ENCODE data around the gene TMEM218.
A peak's percentile ranks its signal among the peaks of the same experiment; 100 is the strongest.

The TMEM218 gene

GRCh38 chr11:125129316-125129993, 18.0 kb upstream of the TMEM218 start:
- DNase-seq (ENCODE audit: low spot score), result no peak
- FAIRE-seq, result no peak

GRCh38 chr11:125128450-125128849, 17.0 kb upstream of the TMEM218 start:
- FAIRE-seq (no peak), DNase-seq (ENCODE audit: low spot score) (no peak)

DNA sequence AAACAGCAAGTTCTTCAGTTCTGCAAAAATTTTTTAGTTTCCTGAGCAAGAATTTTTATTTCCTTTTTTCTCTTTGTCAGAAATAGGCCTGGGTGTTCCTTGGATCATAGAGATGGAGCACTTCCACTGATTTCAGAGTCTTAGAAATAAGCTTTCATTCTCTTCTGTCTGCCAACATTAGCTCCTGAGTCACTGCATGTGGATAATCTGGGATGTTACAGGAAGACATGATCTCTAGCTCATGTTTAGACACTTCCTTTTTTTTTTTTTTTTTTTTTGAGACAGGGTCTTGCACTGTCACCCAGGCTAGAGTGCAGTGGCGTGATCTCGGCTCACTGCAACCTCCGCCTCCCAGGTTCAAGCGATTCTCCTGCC, 13.2 kb upstream of the TMEM218 start:
- DNase-seq (ENCODE audit: low spot score) (no peak), FAIRE-seq (no peak)

GRCh38 chr11:125123947-125124617, 12.7 kb upstream of the TMEM218 start:
- DNase-seq (ENCODE audit: low spot score), result peak; percentile 30

GRCh38 chr11:125123194-125123946, 11.9 kb upstream of the TMEM218 start:
- no peak for FAIRE-seq
- no peak for DNase-seq (ENCODE audit: low spot score)

More at GRCh38 chr11:125123947-125124617, 12.7 kb upstream of the TMEM218 start:
- no peak for FAIRE-seq

- no peak for FAIRE-seq
Measured at GRCh38 chr11:125117429-125117828, 6.0 kb upstream of the TMEM218 start.

DNA sequence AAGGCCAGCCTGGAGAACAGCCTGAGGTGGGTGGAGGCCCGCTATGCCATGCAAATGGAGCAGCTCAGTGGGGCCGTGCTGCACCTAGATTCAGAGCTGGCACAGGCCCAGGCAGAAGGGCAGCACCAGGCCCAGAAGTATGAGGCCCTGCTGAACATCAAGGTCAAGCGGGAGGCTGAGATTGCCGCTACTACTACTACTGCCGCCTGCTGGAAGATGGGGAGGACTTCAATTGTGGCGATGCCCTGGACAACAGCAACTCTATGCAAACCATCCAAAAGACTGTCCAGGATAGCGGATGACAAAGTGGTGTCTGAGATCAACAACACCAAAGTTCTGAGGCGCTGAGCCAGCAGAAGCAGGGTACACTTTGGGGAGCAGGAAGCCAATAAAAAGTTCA, 3.1 kb upstream of the TMEM218 start:
- DNase-seq (ENCODE audit: low spot score) (no peak), FAIRE-seq (no peak)

More at GRCh38 chr11:125117429-125117828, 6.0 kb upstream of the TMEM218 start:
- DNase-seq (ENCODE audit: low spot score), result no peak

DNA sequence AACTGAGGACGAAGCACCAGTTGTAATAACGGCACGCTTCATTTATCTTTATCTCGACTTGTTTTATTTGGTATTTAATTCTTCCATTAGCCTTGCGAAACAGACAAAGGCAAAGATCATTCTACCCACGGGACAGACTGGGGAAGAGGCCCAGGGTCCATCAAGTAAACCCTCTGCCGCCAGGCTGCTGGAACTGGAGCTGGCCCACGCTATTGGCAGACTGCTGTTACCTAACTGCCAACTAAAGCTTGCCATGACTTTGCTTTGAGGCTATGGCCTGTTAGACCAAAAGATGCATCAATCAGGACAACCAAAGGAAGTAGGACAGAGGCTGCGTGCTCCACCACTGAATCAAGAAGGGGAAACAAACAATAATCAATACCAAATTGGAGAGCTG, 780 bp upstream of the TMEM218 start:
- FAIRE-seq (no peak), DNase-seq (ENCODE audit: low spot score) (no peak)

DNA sequence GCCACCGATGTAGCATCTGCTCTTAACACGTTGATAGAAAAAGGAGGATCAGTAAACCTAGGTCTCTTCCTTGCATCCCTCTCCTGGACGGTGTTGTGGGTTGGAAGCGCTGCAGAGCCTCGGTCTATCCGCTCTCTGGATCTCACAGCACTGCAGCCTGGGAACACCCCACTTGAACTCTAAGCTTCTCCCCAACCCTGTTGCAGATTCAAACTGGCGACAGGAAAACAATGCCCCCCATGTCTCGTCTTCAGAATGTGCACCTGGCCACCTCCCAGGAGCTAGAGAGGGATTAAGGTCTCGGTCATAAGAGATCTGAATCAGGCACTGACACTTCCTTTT, 454 bp downstream of the TMEM218 start:
- DNase-seq (ENCODE audit: low spot score) (no peak), FAIRE-seq (no peak)

DNA sequence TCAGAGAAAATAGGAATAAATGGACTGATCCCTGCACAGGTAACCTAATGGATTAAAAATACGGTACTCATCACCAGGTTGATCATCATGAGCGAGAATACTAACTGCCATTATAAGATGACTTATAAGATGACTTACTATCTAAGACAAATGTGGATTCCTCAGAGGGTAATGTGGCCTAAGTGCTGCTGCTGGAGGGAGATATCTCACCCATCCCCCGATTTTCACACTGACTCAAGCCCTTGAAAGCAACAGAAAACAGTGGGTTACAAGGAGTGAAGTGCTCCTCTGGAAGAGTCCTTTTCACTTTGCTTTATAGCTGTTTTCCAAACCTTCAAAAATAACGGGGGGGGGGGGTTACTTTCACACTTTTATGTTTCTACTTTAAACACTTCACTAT, 920 bp downstream of the TMEM218 start:
- DNase-seq (ENCODE audit: low spot score), result no peak
- no peak for FAIRE-seq

DNA sequence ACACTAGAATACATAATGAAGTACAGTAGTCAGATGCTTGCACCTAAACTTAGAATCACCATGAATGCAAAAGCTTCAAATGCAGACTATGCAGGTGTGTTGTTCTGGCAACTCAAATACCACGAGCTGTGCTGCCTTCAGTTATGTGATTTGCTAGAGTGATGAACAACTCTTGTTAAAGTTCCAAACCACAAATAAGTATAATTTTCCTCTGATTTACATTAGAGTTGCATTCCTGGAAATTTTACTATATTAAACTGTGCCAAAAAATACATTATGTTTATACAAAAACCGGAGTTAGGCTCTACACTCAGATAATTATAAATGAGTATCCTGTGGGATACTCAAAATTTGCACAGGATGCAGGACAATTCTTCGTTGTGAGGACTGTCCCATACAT, 3.0 kb downstream of the TMEM218 start:
- FAIRE-seq, result no peak
- no peak for DNase-seq (ENCODE audit: low spot score)

DNA sequence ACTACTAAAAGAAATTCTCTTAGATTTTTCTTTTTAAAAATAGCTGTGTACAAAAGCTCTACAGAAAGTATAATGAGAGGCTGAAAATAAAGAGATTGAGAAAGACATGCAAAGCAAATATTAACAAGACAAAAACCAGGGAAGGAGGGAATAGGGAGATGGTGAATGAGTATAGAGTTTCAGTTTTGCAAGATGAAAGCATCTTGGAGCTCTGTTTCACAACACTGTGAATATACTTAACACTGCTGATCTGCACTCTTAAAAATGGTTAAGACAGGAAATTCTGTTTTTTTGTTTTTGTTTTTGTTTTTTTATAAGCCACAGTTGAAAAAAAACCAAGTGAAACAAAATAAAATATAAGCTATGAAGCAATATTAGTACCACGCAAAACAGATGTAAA, 5.5 kb downstream of the TMEM218 start:
- FAIRE-seq (no peak), DNase-seq (ENCODE audit: low spot score) (no peak)

DNA sequence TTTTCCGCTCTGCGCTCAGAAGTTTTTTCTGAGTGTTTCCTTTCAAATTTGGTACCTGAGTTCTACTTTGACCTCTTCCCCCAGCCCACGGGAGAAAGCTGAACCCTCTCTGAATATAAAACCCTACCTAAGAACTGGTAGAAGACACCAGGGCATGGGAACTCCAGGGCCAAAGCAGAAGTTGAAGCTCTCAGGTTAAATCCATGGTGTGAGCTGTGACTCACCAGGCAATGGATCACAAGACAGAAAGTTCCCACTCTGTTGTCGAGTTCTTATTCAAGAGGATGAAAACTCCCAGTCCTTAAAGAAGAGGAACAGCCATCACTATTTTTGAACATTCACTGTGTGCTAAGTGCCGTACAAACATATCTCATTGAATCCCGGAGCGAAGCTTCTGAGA, 8.9 kb downstream of the TMEM218 start:
- FAIRE-seq, result no peak
- DNase-seq (ENCODE audit: low spot score), result no peak

- FAIRE-seq (no peak), DNase-seq (ENCODE audit: low spot score) (no peak)
Measured at GRCh38 chr11:125102025-125102424, 9.4 kb downstream of the TMEM218 start.

- no peak for DNase-seq (ENCODE audit: low spot score)
- FAIRE-seq, result no peak
Measured at GRCh38 chr11:125101596-125101995, 9.8 kb downstream of the TMEM218 start.

DNA sequence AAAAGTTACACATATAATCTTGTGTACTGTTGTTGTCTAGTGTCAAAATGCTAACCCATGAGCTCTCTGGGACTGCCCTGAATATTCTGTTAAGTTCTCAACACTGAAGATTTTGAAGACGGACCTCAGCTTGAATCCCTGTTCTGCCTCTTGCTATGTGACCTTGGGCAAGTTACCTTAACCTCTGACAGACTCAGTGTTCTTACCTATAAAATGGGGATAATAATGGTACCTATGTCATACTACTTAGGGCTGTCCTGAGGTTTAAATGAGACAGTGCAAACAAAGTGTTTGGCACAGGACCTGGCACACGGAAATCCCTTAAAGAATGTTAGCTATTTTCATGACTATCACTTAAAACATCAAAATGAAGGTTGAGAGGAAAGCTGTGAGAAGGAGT, 11.3 kb downstream of the TMEM218 start:
- FAIRE-seq (no peak), DNase-seq (ENCODE audit: low spot score) (no peak)

DNA sequence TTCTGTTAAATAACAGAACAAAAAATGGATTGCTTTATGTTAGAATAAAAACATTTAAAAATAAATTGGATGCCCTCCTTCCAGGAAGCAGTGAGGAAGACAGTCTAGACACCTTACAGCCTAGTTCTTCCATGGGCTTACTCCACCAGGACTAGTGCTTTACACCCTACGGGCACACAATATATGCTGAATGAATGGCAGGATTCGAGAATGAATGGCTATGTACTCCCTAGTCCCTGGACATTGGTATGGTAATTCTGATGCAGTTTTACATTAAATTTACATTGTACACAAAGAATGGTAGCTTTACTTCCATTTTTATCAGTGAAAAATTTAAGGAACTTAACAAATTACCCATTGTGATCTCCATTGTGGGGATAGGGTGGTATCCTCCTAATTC, 16.7 kb downstream of the TMEM218 start:
- DNase-seq (ENCODE audit: low spot score) (no peak), FAIRE-seq (no peak)

DNA sequence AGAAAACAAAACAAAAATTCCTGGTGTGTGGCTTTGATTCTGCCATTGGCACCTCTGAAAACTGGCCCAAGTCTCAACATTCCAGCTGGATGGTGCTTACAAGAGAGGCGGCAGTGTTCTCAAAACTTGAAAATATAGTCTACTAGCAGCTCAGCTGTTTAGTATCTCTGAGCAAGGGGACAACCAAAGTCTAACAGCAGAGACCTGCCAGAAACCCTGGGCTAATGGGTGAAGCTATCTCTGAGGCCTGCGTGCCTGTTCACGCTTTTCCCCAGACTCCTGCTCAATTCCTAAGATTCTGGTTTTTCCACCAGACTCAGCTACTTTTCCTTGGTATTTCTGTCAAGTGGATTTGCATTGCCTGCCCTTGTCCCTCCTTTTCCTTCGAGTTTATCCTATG, 17.9 kb downstream of the TMEM218 start:
- no peak for FAIRE-seq
- DNase-seq (ENCODE audit: low spot score), result no peak

GRCh38 chr11:125092669-125093068, 18.8 kb downstream of the TMEM218 start:
- no peak for DNase-seq (ENCODE audit: low spot score)
- FAIRE-seq, result no peak

DNA sequence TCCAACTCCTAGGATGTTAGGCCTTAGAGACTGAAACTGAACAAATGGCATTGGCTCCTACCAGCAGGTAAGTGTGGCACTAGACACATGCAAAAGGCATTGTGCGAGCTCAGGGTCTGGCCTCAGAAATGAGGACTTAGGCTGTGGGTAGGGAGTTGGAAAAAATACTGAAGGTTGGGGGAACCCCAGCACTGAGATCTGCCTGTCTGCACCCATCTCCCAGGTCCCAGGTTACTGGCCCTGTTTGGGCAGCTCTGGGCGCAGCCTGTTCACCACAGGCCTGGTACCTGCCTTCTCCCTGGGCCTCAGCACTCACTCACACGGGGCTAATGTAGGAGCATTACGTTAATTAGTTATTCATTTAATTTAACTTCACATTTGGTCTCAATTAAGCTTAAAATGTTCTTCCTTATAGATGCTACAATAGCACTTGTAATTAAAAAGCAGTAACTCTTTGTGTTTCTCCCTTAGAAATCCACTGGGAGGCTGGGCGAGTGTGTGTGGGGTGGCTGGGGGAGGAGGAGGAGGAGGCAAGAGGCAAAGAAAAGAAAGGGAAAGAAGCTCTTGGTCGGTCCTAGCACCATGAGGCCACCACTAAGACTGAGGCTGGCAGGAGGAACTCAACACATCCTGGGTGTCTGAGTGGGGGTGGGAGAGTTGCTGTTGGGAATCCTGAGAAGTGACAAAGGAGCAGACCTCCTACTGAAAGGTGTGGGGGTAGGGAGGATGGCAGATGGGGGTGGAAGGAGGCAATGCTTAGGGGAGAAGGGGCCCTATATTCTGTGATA, 19.4 kb downstream of the TMEM218 start:
- DNase-seq (ENCODE audit: low spot score) (no peak), FAIRE-seq (no peak)

DNA sequence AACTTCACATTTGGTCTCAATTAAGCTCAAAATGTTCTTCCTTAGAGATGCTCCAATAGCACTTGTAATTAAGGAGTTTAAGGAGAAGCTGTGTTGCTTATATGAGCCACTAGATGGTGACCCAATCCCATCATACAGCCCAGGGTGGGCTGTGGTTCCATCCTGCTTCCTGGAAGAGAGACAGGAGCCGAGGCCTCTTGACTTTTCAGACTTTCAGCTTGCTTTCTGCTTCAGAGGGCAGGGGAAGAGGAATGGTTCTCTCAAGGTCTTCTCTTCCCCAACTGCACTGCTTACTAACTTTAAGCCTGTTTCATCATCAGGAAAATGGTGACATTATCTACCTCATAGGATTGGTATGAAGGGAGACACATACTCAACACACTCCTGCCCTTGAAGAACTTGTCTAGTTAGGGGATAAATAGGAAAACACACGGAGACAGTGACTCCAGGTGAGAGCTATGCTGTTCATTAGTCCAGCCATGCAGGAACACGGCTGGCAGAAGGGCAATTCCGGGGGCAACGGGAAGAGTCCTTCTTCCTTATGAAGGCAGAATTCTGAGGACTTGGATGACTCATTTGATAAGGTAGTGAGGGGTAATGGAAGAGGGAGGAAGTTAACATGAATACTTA, 20.1 kb downstream of the TMEM218 start:
- FAIRE-seq (peak; percentile 4), DNase-seq (ENCODE audit: low spot score) (peak; percentile 68)
